BLaER1 (cell line): ENCODE data around the gene PRKAG2.
"Not testable (repeated sequence)": the region's sequence is repeated elsewhere in the genome, so short reads cannot be mapped to it uniquely, and the experiment has no call there.

Experiments
- H3K27ac ChIP-seq: shearing (Covaris generic); formaldehyde crosslinking; 2 replicates; pipeline ENCODE4 v1.8.1; 2022
- H3K27me3 ChIP-seq: shearing (Covaris generic); formaldehyde crosslinking; 2 replicates; pipeline ENCODE4 v1.8.1; 2022
- H3K36me3 ChIP-seq: shearing (Covaris generic); formaldehyde crosslinking; 2 replicates; pipeline ENCODE4 v1.8.1; 2022
- H3K4me1 ChIP-seq: shearing (Covaris generic); formaldehyde crosslinking; 2 replicates; pipeline ENCODE4 v1.8.1; 2022
- H3K4me2 ChIP-seq: shearing (Covaris generic); formaldehyde crosslinking; 2 replicates; pipeline ENCODE4 v1.8.1; 2022
- H3K4me3 ChIP-seq: shearing (Covaris generic); formaldehyde crosslinking; 2 replicates; pipeline ENCODE4 v1.8.1; 2022
- H3K9ac ChIP-seq: shearing (Covaris generic); formaldehyde crosslinking; 2 replicates; pipeline ENCODE4 v1.8.1; 2022
- H3K9me3 ChIP-seq: shearing (Covaris generic); formaldehyde crosslinking; 2 replicates; pipeline ENCODE4 v1.8.1; 2022
- H4K20me1 ChIP-seq: shearing (Covaris generic); formaldehyde crosslinking; 2 replicates; pipeline ENCODE4 v1.8.1; 2022
- Cebpa-rat ChIP-seq: shearing (Covaris generic); IDR thresholded peaks from 2 replicates; pipeline ENCODE4 v1.8.1; 2022

The PRKAG2 gene

DNA sequence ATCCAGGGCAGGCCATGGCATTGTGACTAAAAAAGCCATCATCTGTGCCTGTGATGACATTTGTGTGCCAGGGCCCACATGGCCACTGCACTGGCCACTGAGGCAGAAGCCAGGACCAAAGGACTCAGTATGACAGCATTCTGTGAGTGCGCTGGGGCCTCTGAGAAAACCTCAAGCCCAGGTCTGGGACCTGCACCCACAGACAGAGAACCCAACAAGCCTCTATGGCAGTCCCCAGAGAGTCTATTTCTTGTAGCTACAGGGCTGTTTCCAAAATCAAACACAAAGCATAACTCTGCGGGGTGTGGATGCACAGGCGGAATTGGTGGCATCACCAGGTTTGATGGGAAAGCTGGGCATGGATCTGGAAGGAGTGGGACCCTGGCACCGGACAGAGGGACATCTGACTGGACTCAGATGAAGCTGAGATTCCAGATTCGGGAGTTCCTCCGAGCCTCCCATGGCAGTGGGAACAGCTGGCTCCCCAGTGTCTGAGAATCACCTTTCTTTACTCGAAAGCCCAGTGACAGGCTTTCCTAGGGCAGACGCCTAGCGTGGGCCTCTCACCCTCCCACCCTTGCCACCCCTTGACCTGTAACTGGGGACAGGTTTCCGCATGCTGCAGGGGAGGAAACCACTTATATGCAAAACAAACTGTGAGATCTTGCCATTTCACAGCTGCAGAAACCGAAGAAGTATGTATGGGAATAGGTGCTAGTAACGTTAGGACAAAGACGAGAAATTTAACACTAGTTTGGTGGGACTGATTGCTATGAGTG lies 286.7 kb downstream of the PRKAG2 start:
- H3K4me3 ChIP-seq, result no peak overlapping the region
- peaks cover 32% of the 10 kb centered on the region for H3K4me1 ChIP-seq
- TF ChIP-seq Cebpa-rat, result no peak
- no peaks in the 10 kb centered on the region for H3K27me3 ChIP-seq
- H3K9ac ChIP-seq, result no peak overlapping the region
- H3K9me3 ChIP-seq, result no peaks in the 10 kb centered on the region
- H3K36me3 ChIP-seq, result peaks cover 57% of the 10 kb centered on the region
- H4K20me1 ChIP-seq, result 0 out of 2 replicates have a peak, but pooled peaks cover 16% of the 10 kb centered on the region
- peak overlapping the region; percentile 26 for H3K4me2 ChIP-seq
- no peak overlapping the region for H3K27ac ChIP-seq

- Histone ChIP-seq H3K9ac (no peak overlapping the region), H3K4me1 (peaks cover 32% of the 10 kb centered on the region), H4K20me1 (0 out of 2 replicates have a peak, but pooled peaks cover 16% of the 10 kb centered on the region), H3K4me3 (no peak overlapping the region), H3K36me3 (peaks cover 49% of the 10 kb centered on the region), H3K4me2 (no peak overlapping the region), H3K9me3 (no peaks in the 10 kb centered on the region), H3K27ac (no peak overlapping the region), H3K27me3 (no peaks in the 10 kb centered on the region)
- no peak for TF ChIP-seq Cebpa-rat
Observed at GRCh38 chr7:151588982-151589381, 287.9 kb downstream of the PRKAG2 start.

DNA sequence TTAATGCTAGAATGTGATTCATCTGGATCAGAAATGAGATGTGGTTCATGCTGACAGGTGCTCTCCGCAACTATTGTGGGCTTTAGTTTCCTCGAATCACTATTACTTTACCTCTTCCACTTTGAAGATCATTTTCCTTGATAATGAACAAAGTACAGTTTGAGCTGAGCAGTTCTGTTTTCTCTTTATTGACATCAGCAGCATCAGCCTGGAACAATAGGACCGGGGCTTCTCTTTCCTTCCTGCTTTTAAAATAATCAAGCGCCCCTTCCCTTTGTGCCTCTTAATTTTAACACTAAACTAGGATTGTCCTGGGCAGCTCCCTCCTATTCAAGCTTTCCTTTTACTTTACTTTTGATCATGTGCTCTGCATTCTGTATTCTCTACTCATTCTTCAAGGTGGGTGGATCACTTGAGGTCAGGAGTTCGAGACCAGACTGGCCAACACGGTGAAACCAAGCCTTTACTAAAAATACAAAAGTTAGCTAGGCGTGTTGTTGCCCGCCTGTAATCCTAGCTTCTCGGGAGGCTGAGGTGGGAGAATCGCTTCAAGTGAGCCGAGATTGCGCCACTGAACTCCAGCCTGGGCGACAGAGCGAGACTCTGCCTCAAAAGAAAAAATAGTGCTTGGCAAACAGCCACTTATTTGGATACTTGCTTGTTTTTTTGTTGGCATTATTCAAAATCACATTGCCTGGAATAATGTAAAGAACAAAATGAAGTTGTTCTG lies 290.2 kb downstream of the PRKAG2 start:
- no peak for TF ChIP-seq Cebpa-rat
- Histone ChIP-seq H3K4me1 (peaks cover 32% of the 10 kb centered on the region), H3K27me3 (no peaks in the 10 kb centered on the region), H3K4me3 (no peak overlapping the region), H3K27ac (no peak overlapping the region), H3K9me3 (no peaks in the 10 kb centered on the region), H3K9ac (no peak overlapping the region), H4K20me1 (0 out of 2 replicates have a peak, but pooled peaks cover 16% of the 10 kb centered on the region), H3K36me3 (peaks cover 37% of the 10 kb centered on the region), H3K4me2 (peak overlapping the region; percentile 32; the same call in 1 of the 2 replicates)

DNA sequence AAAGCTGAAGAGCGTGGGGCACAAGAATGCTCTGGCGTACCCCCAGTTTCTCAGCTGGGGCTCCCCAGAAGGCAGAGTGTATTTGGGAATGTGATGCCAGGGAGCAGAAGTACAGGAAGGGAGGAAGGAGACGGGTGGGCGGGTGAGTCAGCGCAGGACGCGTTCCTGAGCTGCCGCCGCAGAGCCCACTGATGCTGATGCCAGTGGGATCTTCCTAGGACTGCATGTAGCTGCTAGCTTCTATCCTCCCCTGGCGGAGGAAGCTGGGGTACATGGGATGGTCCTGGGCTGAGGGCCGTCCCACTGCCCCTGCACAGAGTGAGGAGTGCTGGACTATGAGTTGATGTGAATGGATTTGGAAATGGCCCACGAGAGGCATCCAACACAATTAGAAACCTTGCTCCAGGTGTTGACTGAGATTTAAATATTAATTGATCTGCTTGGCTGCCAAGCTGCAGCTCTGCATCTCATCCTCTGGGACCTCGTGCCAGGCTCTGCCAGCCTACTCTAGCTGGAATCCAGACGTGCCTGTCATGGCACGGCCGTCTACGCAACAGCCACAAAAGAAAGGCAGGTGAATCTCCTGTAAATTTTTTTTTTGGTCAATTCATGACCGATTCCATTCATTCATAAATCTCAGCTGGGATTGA lies 291.0 kb downstream of the PRKAG2 start:
- no peaks in the 10 kb centered on the region for H3K27me3 ChIP-seq
- H3K4me2 ChIP-seq, result no peak overlapping the region

DNA sequence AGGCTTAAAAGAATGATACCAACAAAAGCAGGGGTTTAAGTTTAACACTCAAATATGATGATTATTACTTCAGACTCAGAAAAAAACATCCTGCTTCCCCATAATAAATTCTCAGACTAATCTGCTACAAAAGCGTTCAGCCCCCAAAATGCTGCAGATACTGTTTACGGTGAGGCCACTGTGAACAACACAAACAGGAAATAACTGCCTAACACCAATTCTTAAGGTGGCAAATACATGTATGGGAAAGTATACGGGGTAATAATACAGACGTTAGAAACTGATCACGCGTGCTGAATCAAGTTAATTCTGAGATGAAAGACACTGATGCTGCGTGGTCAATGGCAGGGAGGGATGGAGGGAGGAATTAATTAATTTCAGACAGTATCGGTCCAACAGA lies 295.2 kb downstream of the PRKAG2 start:
- Histone ChIP-seq H3K4me3 (no peak overlapping the region), H4K20me1 (no peaks in the 10 kb centered on the region), H3K27ac (no peak overlapping the region), H3K9ac (no peak overlapping the region), H3K9me3 (peaks cover 20% of the 10 kb centered on the region), H3K27me3 (no peaks in the 10 kb centered on the region), H3K4me1 (peaks cover 7% of the 10 kb centered on the region), H3K36me3 (peaks cover 37% of the 10 kb centered on the region), H3K4me2 (no peak overlapping the region)
- no peak for TF ChIP-seq Cebpa-rat

More for the DNA sequence above, 291.0 kb downstream of the PRKAG2 start:
- Histone ChIP-seq H3K9ac (no peak overlapping the region), H4K20me1 (0 out of 2 replicates have a peak, but pooled peaks cover 10% of the 10 kb centered on the region), H3K4me3 (no peak overlapping the region), H3K27ac (no peak overlapping the region), H3K36me3 (peaks cover 28% of the 10 kb centered on the region), H3K9me3 (no peaks in the 10 kb centered on the region), H3K4me1 (peaks cover 25% of the 10 kb centered on the region)
- TF ChIP-seq Cebpa-rat, result no peak

GRCh38 chr7:151579644-151580043 lies 297.3 kb downstream of the PRKAG2 start:
- TF ChIP-seq Cebpa-rat, result no peak
- Histone ChIP-seq H3K27ac (no peak overlapping the region), H3K9me3 (peaks cover 20% of the 10 kb centered on the region), H3K4me3 (no peak overlapping the region), H3K27me3 (no peaks in the 10 kb centered on the region), H3K4me1 (no peaks in the 10 kb centered on the region), H3K4me2 (no peak overlapping the region), H4K20me1 (no peaks in the 10 kb centered on the region), H3K9ac (no peak overlapping the region), H3K36me3 (peaks cover 42% of the 10 kb centered on the region)

- no peak overlapping the region for H3K27ac ChIP-seq
- no peak for TF ChIP-seq Cebpa-rat
- peaks cover 31% of the 10 kb centered on the region for H3K36me3 ChIP-seq
Observed at GRCh38 chr7:151575410-151575809, 301.5 kb downstream of the PRKAG2 start.

GRCh38 chr7:151573046-151573445 lies 303.9 kb downstream of the PRKAG2 start:
- H3K9ac ChIP-seq, H3K27ac ChIP-seq, H4K20me1 ChIP-seq, H3K4me1 ChIP-seq, H3K4me3 ChIP-seq, H3K27me3 ChIP-seq, H3K9me3 ChIP-seq, H3K4me2 ChIP-seq: not testable (repeated sequence)
- H3K36me3 ChIP-seq, result peaks cover 21% of the 10 kb centered on the region

More at GRCh38 chr7:151575410-151575809, 301.5 kb downstream of the PRKAG2 start:
- no peaks in the 10 kb centered on the region for H4K20me1 ChIP-seq
- no peaks in the 10 kb centered on the region for H3K4me1 ChIP-seq
- H3K4me3 ChIP-seq, result no peak overlapping the region
- H3K9me3 ChIP-seq, result peaks cover 20% of the 10 kb centered on the region
- no peaks in the 10 kb centered on the region for H3K27me3 ChIP-seq
- H3K4me2 ChIP-seq, result no peak overlapping the region
- no peak overlapping the region for H3K9ac ChIP-seq

DNA sequence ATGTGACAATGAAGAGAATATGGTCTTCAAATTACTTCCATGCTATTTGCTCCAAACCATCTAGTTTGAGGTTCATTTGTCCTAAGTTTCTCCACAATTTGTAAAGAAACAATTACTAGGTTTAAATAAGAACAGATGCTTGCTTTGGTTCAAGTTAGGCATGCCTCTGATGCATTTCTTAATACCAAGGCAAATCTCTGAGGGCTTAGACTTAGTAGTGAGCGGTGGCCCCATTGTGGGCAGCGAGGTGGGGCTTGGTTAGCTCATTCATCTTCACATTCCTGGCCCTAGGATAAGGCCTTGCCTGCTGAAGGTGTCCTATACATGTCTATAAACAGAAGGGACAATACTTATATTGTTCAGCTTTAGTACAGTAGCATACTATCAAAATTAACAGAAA lies 304.8 kb downstream of the PRKAG2 start:
- no peak for TF ChIP-seq Cebpa-rat
- H3K36me3 ChIP-seq, result peaks cover 21% of the 10 kb centered on the region
- H4K20me1 ChIP-seq, result no peaks in the 10 kb centered on the region
- H3K4me2 ChIP-seq, result no peak overlapping the region
- H3K4me1 ChIP-seq, result no peaks in the 10 kb centered on the region
- H3K27me3 ChIP-seq, result no peaks in the 10 kb centered on the region
- no peak overlapping the region for H3K4me3 ChIP-seq
- H3K9me3 ChIP-seq, result no peaks in the 10 kb centered on the region
- H3K27ac ChIP-seq, result no peak overlapping the region
- H3K9ac ChIP-seq, result no peak overlapping the region

DNA sequence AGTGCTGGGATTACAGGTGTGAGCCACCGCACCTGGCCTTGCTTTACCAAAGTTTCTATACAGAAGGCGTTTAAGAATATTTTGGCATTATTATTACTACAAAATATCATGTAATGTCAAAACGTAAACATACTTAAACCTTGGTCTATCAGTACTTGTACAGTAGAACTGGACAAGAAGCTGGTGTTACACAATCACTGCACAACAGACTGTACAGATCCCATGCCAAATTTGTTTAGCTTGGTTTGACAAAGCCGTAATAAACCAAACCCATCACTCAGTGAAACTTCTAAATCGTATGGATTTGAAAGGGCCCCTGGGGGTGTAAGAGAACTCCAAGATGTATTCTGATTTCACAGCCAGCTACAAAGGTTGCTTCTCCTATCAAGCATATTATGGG lies 305.4 kb downstream of the PRKAG2 start:
- H4K20me1 ChIP-seq, result no peaks in the 10 kb centered on the region
- H3K36me3 ChIP-seq, result peaks cover 20% of the 10 kb centered on the region
- no peaks in the 10 kb centered on the region for H3K4me1 ChIP-seq
- H3K9me3 ChIP-seq, result no peaks in the 10 kb centered on the region
- no peaks in the 10 kb centered on the region for H3K27me3 ChIP-seq
- H3K27ac ChIP-seq, result no peak overlapping the region
- no peak for TF ChIP-seq Cebpa-rat
- H3K9ac ChIP-seq, result no peak overlapping the region
- no peak overlapping the region for H3K4me3 ChIP-seq
- no peak overlapping the region for H3K4me2 ChIP-seq
